Stomach (tissue), 4 donors: ENCODE measurements around the gene C14orf39.

Experiments
- POLR2A ChIP-seq, 4 donors: fragments of 450-650 bp; IDR thresholded peaks; one replicate each; pipeline ENCODE4 v1.6.1; 2016; ENCODE audit warnings: antibody characterized with exemption in 4 of 4, control low read depth in 2 of 4, mild to moderate bottlenecking in 1 of 4, moderate library complexity in 1 of 4
- POLR2AphosphoS5 ChIP-seq, 3 donors: sonication (generic); formaldehyde crosslinking; IDR thresholded peaks; one replicate each; pipeline ENCODE4 v1.6.1; 2016; ENCODE audit warnings: antibody characterized with exemption in 3 of 3
- TF ChIP-seq, protein P1 (sequence below), 7 experiments: fragments of 450-650 bp in 4 of 7; fragments of 200-600 bp in 3 of 7; sonication (generic) in 3 of 7; IDR thresholded peaks; one replicate each; pipeline ENCODE4 v1.5.1; 2016 to 2019; ENCODE audit warnings: antibody characterized with exemption in 7 of 7, control low read depth in 2 of 7, mild to moderate bottlenecking in 1 of 7

- TF ChIP-seq POLR2A (IDR thresholded peaks at IDR 0.05) (no peak), POLR2AphosphoS5 (IDR thresholded peaks at IDR 0.05) (no peak)
- TF ChIP-seq, protein P1, sequence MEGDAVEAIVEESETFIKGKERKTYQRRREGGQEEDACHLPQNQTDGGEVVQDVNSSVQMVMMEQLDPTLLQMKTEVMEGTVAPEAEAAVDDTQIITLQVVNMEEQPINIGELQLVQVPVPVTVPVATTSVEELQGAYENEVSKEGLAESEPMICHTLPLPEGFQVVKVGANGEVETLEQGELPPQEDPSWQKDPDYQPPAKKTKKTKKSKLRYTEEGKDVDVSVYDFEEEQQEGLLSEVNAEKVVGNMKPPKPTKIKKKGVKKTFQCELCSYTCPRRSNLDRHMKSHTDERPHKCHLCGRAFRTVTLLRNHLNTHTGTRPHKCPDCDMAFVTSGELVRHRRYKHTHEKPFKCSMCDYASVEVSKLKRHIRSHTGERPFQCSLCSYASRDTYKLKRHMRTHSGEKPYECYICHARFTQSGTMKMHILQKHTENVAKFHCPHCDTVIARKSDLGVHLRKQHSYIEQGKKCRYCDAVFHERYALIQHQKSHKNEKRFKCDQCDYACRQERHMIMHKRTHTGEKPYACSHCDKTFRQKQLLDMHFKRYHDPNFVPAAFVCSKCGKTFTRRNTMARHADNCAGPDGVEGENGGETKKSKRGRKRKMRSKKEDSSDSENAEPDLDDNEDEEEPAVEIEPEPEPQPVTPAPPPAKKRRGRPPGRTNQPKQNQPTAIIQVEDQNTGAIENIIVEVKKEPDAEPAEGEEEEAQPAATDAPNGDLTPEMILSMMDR (IDR thresholded peaks at IDR 0.05), result no peak
Measured at GRCh38 chr14:60508707-60509437, 23.0 kb upstream of the C14orf39 start, which contains the start of gene SIX6.
